CD4-positive, alpha-beta T cell (primary cell): ENCODE measurements around the gene SEMA3E. TPM values are rescaled to one million over a fixed set of nuclear protein-coding genes. Genes with fewer than 3 reads are reported as not detected.

Experiments
- ATAC-seq: fragments of 200-7000 bp; cut with Tn5 transposase; one replicate; pipeline ENCODE4 v1.10.0; 2022; ENCODE audit warnings: mild to moderate bottlenecking; ENCODE audit not compliant: poor library complexity
- CTCF ChIA-PET: fragments of 350-600 bp; sonication (Branson Sonifier 250); formaldehyde crosslinking; loops from one replicate; lab custom pipeline; 2021; ENCODE audit warnings: antibody characterized with exemption, inconsistent platforms; lab: Charles Lee
- POLR2A ChIA-PET: fragments of 350-600 bp; sonication (Branson Sonifier 250); formaldehyde crosslinking; loops from one replicate; lab custom pipeline; 2021; ENCODE audit warnings: antibody characterized with exemption, inconsistent platforms; lab: Charles Lee
- DNase-seq, 14 experiments: peaks; one replicate each; pipeline ENCODE4 v3.0.0-alpha.2; 2013 to 2020; ENCODE audit warnings: mixed read lengths in 2 of 14
- H3K27ac ChIP-seq, 2 donors: one replicate each; pipeline versions ENCODE4 v1.5.1 to v1.7.0; 2013; ENCODE audit warnings: low read length in 2 of 2, low read depth in 1 of 2, mild to moderate bottlenecking in 1 of 2
- H3K27me3 ChIP-seq, 2 experiments: 1 replicate in 1 of 2; 2 replicates in 1 of 2; pipeline versions ENCODE4 v1.6.1 to v1.7.0; 2013; ENCODE audit warnings: low read length in 2 of 2, control low read depth in 1 of 2, mild to moderate bottlenecking in 1 of 2, moderate library complexity in 1 of 2; ENCODE audit not compliant: insufficient read depth in 2 of 2, control insufficient read depth in 1 of 2
- H3K36me3 ChIP-seq: one replicate; pipeline ENCODE4 v1.6.1; 2013; ENCODE audit warnings: low read length, control low read depth; ENCODE audit not compliant: insufficient read depth
- H3K4me1 ChIP-seq: one replicate; pipeline ENCODE4 v1.6.1; 2013; ENCODE audit warnings: low read length, control low read depth; ENCODE audit not compliant: insufficient read depth
- H3K4me3 ChIP-seq: one replicate; pipeline ENCODE4 v1.5.1; 2013; ENCODE audit warnings: mild to moderate bottlenecking, low read length, moderate library complexity
- H3K9me3 ChIP-seq, 2 experiments: 1 replicate in 1 of 2; 2 replicates in 1 of 2; pipeline versions ENCODE4 v1.6.1 to v1.7.0; 2013; ENCODE audit warnings: low read length in 2 of 2, mild to moderate bottlenecking in 2 of 2, control low read depth in 1 of 2, moderate library complexity in 1 of 2; ENCODE audit not compliant: control insufficient read depth in 1 of 2, insufficient read depth in 1 of 2
- H3K27ac Mint-ChIP-seq: one replicate; pipeline ENCODE4 v1.8.0; 2020; ENCODE audit warnings: mixed read lengths
- H3K27me3 Mint-ChIP-seq: one replicate; pipeline ENCODE4 v1.8.0; 2021; ENCODE audit warnings: mixed read lengths
- H3K36me3 Mint-ChIP-seq: one replicate; pipeline ENCODE4 v1.8.0; 2021; ENCODE audit warnings: low read depth, mixed read lengths
- H3K4me1 Mint-ChIP-seq: one replicate; pipeline ENCODE4 v1.8.0; 2021; ENCODE audit warnings: low read depth, mixed read lengths
- H3K4me3 Mint-ChIP-seq: one replicate; pipeline ENCODE4 v1.8.0; 2020; ENCODE audit warnings: mild to moderate bottlenecking, mixed read lengths
- H3K9me3 Mint-ChIP-seq: one replicate; pipeline ENCODE4 v1.8.0; 2020; ENCODE audit warnings: mixed read lengths
- CTCF ChIP-seq: fragments of 200-600 bp; IDR thresholded peaks from one replicate; pipeline ENCODE4 v1.8.0; 2022; ENCODE audit warnings: antibody characterized with exemption, mild to moderate bottlenecking
- intact Hi-C, 2 experiments: fragments of 100-400 bp; cut with DNase I in 1 of 2; cut with micrococcal nuclease in 1 of 2; formaldehyde crosslinking; loops; one replicate each; pipeline versions ENCODE4 v1.15.1 to v1.9.0; 2023 to 2025; cut with DNase I, micrococcal nuclease
- polyA plus RNA-seq, 2 donors: library from polyadenylated mRNA; unstranded; fragments of 120-200 nt; gene quantifications; one replicate each; pipeline ENCODE4 v1.2.1, GENCODE V29; 2013
- total RNA-seq, 174 experiments: library from RNA in 2 of 174; stranded (reverse) in 2 of 174; gene quantifications; one replicate each; pipeline ENCODE4 v1.2.3 and lab custom pipeline; 2021 to 2026

Gene SEMA3E
- total RNA-seq (not detected), total RNA-seq (lab: John Stamatoyannopoulos, UW) (0 to 0.14 (median 0) reads per million in 172 experiments)
- polyA plus RNA-seq (2013, experiment 1 of 2) = not detected
- 0.05 TPM for polyA plus RNA-seq (2013, experiment 2 of 2)

GRCh38 chr7:83648464-83649241, at the start of gene SEMA3E:
Gene SEMA3E (minus strand): TSS chr7:83649139.
- no peaks in the 10 kb centered on the region for H3K36me3 Mint-ChIP-seq
- CTCF ChIA-PET = no interaction called here
- no peaks in the 10 kb centered on the region for H3K4me1 ChIP-seq
- H3K4me3 ChIP-seq = no peak within 1 kb of the TSS
- H3K9me3 Mint-ChIP-seq = peaks cover 6% of the 10 kb centered on the region
- ATAC-seq (no peak), DNase-seq (no peak)
- TF ChIP-seq CTCF = no peak
- no peaks in the 10 kb centered on the region for H3K36me3 ChIP-seq
- intact Hi-C loops = no loop called here
- peaks cover 3 to 6% of the 10 kb centered on the region in 2 experiments for H3K9me3 ChIP-seq
- no peak within 1 kb of the TSS for H3K27ac ChIP-seq
- H3K4me3 Mint-ChIP-seq = no peak within 1 kb of the TSS
- POLR2A ChIA-PET = no interaction called here
- no peaks in the 10 kb centered on the region for H3K27me3 ChIP-seq
- peaks cover 9% of the 10 kb centered on the region for H3K27me3 Mint-ChIP-seq
- no peak within 1 kb of the TSS for H3K27ac Mint-ChIP-seq
- H3K4me1 Mint-ChIP-seq = no peaks in the 10 kb centered on the region

GRCh38 chr7:83697804-83698530, 49.0 kb upstream of the SEMA3E start:
- H3K4me1 Mint-ChIP-seq = no peaks in the 10 kb centered on the region
- ChIA-PET CTCF (no interaction called here), POLR2A (no interaction called here)
- ATAC-seq (no peak), DNase-seq (no peak)
- H3K9me3 Mint-ChIP-seq = no peaks in the 10 kb centered on the region
- H3K27ac Mint-ChIP-seq = no peak overlapping the region
- H3K27ac ChIP-seq = no peak overlapping the region
- H3K4me1 ChIP-seq = no peaks in the 10 kb centered on the region
- H3K27me3 Mint-ChIP-seq = no peaks in the 10 kb centered on the region
- intact Hi-C loops = no loop called here
- H3K36me3 Mint-ChIP-seq = no peaks in the 10 kb centered on the region
- no peaks in the 10 kb centered on the region for H3K27me3 ChIP-seq
- H3K4me3 ChIP-seq = no peak overlapping the region
- H3K36me3 ChIP-seq = no peaks in the 10 kb centered on the region
- no peaks in the 10 kb centered on the region for H3K9me3 ChIP-seq
- TF ChIP-seq CTCF = no peak
- no peak overlapping the region for H3K4me3 Mint-ChIP-seq

GRCh38 chr7:83696101-83696500, 47.2 kb upstream of the SEMA3E start:
- no peak overlapping the region for H3K4me3 ChIP-seq
- ATAC-seq = no peak
- no peak for DNase-seq
- Mint-ChIP-seq H3K9me3 (no peaks in the 10 kb centered on the region), H3K4me1 (no peaks in the 10 kb centered on the region), H3K27ac (no peak overlapping the region), H3K4me3 (no peak overlapping the region), H3K36me3 (no peaks in the 10 kb centered on the region), H3K27me3 (no peaks in the 10 kb centered on the region)
- no peaks in the 10 kb centered on the region for H3K4me1 ChIP-seq
- no peaks in the 10 kb centered on the region for H3K9me3 ChIP-seq
- no peak for TF ChIP-seq CTCF
- intact Hi-C loops = no loop called here
- POLR2A ChIA-PET = no interaction called here
- no peaks in the 10 kb centered on the region for H3K27me3 ChIP-seq
- CTCF ChIA-PET = no interaction called here
- no peak overlapping the region for H3K27ac ChIP-seq
- no peaks in the 10 kb centered on the region for H3K36me3 ChIP-seq
